GM19463 (cell line): ENCODE results near the gene DHRS7C.
"Not testable (repeated sequence)": the region's sequence is repeated elsewhere in the genome, so short reads cannot be mapped to it uniquely, and the experiment has no call there.

Experiments used
- ATAC-seq: cut with Tn5 transposase; IDR thresholded peaks from one replicate; pipeline ENCODE4 v1.9.1; 2021; ENCODE audit warnings: mild to moderate bottlenecking, moderate library complexity; ENCODE audit not compliant: unreplicated experiment

Gene DHRS7C

DNA sequence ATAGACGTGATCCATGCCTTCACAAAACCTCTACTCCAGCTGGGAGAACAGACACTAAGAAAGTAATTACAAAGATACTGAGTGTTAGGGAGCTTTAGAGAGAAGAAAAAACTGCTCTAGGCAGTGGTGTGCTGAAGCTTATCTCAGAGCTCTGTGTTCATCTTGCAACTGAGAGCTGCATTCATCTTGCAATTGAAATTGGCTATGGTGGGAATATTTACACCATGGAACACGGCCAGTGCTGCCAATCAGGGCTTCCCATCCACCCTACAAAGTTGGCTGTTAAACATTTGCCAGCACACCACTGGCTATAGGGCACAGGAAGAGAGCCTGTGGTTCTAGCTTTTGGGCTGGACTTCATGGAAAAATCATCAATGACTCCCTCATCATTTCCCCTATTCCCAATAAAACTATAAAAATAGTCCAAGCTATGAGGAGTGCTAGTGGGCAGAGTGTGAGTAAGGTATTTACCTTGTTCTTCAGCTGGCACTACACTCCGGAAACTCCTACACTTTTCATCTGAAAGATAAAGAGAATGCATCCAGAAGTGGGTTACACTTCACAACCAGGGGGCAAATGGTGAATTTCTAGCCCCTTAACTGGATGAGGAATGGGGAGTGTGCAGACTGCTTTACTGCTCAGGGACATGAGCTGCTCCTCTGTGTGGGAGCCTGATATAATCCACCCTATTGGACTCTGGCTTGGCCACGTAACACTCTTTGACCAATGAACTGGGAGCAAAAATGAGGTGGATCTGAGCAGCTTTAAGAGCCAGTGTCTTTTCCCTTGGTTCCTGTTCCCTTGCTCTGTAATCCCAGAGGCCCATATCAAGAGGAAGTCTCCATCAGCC is 18.9 kb upstream of the DHRS7C start:
- no peak for ATAC-seq

DNA sequence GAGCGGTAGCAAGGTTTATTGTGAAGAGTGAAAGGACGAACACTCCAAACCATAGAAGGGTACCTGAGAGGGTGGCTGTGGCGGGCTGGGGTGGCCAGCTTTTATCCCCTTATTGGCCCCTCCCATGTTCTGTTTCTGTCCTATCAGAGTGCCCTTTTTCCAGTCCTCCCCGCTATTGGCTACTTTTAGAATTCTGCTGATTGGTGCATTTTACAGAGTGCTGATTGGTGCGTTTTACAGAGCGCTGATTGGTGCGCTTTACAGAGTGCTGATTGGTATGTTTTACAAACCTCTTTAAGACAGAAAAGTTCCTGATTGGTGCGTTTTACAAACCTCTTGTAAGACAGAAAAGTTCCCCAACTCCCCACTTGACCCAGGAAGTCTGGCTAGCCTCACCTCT is 18.0 kb upstream of the DHRS7C start:
- no peak for ATAC-seq

DNA sequence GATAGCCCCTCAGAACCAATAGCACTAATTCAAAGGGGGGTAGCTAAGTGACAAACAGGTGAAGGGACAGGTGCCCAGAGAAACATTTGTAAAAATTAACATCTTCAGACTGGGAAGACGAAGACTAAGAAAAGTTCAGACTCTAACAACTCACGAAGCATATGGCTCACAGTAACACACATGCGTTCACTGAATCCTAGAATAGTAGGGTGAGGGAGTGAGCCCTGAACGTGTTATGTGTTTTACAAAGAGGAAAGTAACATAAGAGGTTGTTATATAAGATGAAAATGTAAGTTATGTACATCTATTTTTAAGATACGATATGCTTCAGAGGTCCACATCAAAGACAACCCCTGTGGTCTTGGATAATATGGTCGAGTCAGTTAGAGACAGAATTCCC is 15.3 kb upstream of the DHRS7C start:
- ATAC-seq = no peak

DNA sequence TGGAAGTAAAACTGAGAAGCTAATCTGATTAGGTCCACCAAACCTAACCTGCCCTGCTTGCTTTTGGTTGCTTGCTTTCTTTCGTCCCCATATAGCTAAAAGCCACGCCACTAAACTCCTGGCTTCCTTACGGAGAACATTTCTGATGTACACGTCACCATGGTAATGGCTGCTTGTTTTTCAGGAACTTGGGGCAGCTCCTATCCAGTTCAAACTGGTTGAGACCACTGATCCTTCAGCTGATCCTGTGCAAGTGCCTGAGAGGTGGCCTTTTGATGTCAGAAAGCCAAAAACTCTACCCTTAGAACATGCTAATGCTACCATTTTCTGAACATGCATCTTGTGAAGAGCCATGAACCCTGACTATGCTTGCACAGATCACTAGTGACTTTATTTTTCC is 14.4 kb upstream of the DHRS7C start:
- ATAC-seq = no peak

DNA sequence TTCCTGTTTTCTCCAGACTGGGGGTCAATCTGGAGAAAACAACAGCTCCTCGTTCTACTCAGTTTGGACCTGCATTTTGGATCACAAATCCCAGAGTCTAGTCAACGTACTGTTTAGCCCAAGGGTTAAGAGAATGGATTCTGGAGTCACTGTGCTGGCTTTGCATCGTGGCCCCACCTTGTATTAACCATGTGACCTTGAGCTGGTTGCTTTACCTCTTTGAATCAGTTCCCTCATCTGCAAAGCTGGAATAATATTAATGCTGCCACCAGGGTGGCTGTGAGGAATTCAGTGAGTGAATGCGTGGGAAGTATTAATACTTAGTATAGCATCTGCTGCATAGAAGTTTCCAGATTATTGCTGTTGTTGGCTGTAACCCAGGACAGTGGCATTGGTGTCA is 11.3 kb upstream of the DHRS7C start:
- ATAC-seq = no peak

DNA sequence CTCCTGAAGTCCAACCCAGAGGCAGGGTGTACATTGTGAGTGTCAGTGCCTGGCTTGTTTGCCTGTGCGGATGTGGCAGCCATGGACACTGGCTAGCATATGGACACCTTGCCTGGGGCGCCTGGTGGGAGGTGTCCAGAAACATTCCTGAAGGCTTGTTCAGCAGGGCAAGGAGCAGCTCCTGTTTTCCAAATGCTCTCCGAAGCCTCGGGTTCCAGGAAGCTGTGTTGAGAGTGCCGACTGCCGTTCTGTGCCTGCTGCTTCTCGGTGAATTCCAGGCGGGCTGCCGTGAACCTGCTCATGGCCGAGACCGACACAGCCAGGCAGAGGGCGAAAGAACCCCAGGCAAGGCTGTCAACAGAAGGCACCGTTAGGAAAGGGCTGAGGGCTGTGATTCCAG is 10.9 kb upstream of the DHRS7C start:
- ATAC-seq = no peak

DNA sequence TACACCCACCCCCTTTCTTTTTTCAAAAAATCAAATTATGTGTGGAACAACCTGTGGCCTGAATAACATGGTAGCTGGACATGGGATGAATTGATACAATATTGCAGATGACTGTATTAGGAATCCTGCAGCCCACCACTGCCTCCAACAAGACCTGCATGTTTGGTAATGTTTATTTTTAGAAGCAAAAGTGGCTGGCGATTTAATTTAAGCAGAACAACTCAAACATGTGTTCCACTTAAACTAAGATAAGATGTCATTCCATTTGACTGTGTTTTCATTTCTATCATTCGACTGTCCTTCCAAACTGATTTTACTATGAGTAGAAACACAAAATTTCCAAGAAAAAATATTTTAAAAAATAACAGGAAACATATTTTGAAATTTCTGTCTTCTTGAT is 10.1 kb upstream of the DHRS7C start:
- no peak for ATAC-seq

DNA sequence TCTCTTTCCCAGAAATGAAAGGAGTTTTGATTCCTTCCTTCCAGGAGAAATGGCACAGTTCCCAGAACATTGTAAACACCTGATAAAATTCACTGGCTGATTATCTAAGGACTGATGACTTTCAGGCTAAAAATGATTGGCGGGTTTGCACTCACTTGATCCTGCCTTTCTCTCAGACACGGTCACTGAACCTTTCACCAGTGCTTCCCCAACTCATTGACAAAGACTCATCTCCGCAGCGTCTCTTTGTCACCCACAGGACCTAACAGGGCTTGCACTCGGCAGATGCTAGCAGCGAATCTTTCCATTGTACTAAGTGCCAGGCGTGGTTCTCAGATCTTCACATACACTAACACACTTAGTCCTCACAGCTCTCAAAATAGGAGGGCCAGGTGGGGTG is 7.3 kb upstream of the DHRS7C start:
- ATAC-seq = no peak

DNA sequence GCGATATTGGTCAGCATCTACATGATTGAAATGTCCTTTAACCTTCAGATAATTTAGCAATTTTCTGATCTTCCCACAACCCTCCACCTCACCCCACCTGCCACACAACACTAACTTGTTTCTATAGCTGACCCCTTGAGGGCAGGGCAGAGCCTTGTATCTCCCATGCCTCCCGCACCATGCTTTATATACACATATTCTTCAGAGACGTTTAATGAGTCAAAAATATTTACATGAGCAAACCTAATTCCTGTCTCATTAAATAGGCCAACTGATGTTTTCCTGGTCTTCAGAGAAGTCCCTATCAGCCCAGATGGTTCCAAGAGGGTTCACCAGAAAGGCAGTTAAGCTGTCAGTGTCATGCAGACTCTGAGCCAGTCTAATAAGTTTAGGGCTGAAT is 6.6 kb upstream of the DHRS7C start:
- ATAC-seq = no peak

DNA sequence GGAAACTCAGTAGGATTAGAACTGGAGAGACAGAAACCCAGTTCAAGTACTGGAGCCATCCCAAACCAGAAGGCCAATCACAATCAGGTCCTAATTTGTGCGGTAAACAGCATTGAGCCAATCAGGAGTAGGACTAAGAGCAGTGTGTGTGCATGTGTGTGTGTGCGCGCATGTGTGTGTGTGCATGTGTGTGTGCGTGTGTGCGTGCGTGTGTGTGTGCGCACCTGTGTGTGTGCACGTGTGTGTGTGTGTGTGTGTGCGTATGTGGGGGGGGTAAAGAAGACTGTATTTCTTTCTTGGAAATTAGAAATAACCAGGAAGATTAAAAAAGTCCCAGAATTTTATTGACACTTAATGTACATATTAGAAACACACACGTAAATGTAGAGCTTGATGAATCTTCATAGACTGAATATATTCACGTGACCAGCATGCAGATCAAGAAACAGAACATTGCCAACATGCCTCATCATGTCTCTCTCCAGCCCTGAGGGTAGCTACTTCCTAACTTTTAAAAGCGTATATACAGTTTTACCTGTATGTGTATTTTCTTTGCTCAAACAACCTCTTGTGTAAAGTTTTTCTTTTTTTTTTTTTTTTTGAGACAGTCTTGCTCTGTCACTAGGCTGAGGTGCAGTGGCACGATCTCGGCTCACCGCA is 919 bp upstream of the DHRS7C start:
- no peak for ATAC-seq

DNA sequence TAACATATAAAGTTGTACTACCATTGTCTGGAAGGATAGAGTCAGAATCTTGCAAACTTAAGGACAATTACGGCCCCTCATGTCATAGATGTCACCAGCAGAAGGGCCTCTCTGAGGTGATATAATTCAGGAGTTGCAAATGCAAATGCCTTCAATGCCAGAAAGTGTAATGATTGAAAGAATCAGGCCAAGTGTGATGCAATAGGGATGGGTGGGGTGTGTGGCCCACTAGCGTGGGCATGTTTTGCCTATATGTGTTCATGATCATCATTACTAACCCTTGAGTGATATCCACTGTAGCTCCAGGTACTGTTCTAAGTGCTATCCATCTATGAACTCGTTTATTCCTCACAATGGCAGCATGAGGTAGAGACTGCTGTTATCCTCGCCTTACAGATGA is 1.1 kb downstream of the DHRS7C start:
- no peak for ATAC-seq

DNA sequence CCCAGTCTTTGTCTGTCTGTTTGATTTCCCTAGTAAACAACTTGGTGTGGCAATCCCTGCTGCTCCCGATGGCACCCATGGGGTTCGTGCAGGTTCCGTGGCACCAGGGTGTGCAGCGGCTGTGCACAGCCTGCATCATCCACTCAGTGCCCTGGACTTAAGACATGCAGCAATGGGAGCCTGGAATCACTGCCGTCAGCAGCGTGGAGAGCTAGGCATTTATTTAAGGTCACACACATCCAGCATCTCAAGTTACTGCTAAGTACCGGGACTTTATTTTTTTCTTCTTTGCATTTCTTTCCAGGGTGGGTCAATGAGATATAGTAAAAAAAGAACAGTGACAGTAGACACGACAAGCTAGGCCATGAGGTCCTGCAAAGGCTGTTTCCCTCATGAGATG is 2.8 kb downstream of the DHRS7C start:
- ATAC-seq = no peak

DNA sequence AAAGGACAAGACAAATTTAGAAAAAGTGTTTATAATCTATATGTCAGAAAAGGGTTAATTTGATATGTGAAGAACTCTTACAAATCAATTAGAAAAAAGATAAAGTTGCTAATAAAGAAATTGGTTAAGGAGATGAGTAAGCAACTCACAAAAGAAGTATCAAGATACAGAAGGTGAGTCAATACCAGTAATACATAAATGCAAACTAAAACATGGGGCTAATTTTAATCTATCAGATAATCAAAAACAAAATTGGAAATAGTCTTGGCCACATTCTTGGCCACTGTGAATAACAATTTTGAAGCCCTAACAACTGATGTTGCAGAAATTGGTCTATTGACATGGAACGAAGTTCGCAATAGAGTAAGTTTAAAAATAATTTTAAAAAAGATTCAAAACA is 6.8 kb downstream of the DHRS7C start:
- no peak for ATAC-seq

DNA sequence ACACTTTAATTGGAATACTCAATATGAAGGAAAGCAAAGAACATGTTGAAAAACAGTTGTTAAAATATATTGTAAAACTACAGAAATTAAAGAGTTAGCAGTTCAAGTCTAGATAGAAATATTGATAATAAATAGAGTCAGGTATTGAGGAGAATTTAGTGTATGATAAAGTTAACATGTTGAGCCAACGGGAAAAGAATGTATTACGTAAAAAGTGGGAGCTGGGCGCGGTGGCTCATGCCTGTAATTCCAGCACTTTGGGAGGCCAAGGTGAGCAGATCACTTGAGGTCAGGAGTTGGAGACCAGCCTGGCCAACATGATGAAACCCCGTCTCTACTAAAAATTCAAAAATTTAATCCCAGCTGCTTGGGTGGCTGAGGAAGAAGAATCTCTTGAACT is 7.9 kb downstream of the DHRS7C start:
- ATAC-seq = not testable (repeated sequence)

DNA sequence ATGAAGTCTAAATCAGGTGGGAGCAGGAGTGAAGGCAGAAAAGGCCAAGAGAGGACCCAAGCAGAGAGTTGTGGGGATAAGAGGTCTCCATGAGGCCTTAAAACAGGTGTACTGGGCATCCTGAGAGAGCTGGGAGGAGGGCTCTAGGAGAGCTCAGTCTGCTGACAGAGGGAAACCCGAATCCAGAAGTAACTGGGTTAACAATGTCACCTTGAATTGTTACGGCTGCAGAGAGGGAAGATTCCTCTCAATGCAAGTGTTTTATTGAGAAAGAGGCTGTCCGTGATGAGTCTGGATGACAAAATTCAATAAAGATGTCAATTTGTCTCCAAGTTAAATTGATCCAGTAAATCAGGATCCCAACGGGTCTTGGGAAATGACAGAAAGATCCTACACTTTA is 8.3 kb downstream of the DHRS7C start:
- no peak for ATAC-seq

DNA sequence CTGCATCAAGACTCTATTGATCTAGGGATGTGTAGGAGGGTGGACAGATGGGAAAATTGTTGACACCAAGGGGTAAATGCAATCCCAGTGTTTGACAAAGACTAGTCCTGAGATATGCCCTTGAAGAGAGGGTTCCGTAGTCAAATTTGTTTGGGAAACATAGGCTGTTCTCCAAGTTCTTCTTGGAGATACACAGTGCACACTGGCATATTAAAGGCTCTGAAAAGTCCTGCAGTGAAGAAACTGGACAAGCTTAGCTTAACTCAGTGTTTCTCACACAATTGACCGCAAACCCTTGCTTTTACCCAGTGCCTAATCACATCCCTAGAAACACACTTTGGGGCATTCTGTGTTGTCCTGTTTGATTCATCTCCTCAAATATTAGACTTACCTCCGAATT is 10.8 kb downstream of the DHRS7C start:
- no peak for ATAC-seq

DNA sequence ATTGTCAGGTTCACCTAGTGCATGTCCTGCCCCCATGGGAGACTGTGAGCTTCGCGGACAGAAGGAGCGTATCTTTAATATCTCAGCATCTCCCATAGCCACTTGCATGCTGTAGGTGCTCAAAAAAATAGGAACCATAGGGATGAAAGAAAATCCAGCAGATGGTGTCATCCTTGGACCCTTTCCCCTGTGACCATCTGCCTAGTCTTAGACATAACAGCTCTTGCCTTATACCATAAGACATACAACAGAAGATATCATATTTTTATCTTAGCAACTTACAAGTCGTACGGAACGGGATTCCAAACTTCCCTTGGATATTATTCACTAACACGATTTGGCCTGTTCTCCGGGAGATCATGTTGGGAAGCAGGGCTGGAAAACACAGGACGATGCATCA is 14.5 kb downstream of the DHRS7C start:
- no peak for ATAC-seq

DNA sequence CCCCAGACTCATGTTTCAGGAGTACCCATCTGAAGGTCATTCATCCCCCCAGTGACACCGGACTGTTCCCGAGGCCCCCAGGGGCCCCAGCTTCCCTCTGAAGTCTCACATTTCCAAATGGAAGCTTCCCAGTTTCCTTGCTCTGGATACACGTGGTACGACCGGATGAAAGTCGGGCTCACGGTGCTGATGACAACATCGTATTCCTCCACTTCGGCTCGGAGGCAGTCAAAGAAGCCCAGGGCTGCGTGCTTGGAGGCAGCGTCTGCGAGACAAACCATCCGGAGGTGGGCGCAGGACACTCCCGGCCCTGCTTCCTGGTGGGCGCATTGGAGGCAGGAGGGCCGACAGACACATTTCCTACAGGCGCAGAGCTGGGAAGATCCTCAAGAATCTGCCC is 18.7 kb downstream of the DHRS7C start:
- ATAC-seq = no peak

DNA sequence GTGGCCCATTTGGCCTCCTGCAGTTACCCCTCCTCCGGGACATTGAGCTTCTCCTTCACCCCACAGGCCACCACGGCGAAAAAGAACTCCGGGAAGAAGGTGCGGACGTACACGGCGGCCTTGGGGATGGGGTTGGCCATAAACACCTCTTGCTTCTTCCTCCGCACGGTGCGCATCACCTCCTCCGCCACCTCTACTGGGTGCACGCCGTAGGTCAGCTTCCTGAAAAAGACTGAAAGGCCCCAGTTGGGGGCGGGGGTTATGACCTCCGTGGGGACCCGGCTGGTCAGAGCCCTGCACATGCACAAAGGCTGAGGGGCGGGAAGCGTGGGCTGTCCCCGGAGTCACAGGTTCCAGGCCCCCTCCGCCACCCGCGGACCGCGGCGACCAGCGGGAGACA is 19.9 kb downstream of the DHRS7C start:
- ATAC-seq = no peak

DNA sequence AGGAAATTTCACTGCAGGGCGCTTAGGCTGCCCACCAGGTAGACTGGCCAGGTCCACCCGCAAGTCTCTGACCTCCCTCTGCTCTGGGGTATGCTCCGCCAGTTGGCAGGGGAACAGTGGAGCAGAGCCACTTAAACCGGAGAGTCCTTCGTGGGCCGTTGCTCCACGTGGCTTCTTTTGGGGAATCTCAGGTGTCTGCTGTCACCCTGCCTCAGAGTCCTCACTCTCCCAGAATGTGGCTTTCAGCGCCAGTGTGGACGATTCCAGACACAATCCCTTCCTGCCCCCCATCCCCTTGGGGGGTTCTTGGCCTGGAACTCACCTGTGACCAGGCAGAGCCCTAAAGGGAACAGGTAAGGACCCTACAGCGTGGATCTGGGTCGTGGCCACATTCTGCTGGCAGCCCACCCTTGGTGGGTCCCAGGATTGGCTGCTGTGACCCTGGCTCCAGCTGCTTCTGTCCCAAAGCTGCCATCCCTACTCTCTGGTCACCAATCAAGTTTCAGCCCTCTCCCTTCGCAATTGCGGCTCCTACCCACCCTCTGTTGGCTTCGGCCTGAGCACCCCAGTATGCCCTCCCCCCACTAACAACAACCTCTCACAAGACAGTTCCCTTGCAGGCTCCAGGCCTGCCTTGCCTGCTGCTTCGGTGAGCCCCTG is 22.2 kb downstream of the DHRS7C start:
- ATAC-seq = no peak

DNA sequence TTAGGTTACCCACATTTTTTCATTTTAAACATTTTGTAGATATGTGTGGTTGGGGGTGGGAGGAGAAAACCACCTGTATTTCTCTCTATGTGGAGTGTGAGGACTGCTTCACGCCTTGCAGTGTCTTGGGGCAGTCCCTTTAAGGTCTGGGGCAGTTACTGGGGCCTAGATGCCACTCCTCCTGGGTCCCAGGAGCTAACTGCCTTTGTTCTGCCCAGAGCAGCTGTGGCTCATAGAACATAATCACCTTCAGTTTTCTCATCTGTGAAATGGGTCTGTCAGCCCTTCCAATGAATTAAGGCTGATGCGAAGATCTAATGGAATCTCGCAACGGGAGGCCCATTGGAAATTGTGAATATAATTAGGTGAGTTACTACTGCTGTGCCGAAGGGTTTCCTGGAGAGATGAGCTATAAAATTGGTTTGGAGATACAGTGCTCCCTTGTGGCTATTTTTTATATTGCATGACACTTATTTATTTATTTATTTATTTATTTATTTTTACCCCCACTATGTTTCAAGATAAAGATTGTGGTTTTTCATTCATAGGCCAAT is 22.9 kb downstream of the DHRS7C start:
- ATAC-seq = no peak

DNA sequence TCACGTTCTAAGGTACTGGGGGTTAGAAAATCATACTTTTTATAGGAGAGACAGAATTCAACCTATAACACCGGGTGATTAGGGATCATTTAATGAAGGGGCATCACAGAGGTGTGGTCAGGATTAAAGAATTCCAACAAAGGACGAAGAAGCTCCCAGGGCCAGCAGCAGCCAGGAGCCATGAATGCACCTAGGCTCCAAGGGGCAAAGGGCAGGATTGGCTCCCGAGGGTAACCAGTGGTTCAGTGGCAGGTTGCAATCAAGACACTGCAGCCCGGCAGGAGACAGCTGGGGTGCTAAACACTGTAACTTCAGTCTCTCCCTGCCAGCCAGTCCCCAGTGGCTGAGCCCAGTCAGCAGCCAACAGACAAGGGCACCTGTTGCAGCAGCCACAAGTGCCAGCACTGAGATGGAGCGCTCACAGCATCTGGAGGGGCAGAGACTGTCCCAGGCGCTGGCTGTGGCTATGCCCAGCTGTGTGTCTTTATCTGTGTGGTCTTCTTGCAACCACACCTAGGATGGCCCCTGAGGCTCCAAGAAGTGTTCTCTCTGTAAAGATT is 23.9 kb downstream of the DHRS7C start:
- ATAC-seq = no peak
